ENCODE data around the gene MAPK7. TPM values are rescaled to one million over a fixed set of nuclear protein-coding genes. Genes with fewer than 3 reads are reported as not detected.

Gene MAPK7
- total RNA-seq, 3 donors from 2014 or later = 10.9 to 12.7 (median 12.1) TPM

- no peaks in the 10 kb centered on the region for H3K9me3 Mint-ChIP-seq
- no peak overlapping the region for H3K4me3 Mint-ChIP-seq
- ATAC-seq (peak; percentile 80 to 85), DNase-seq (peak; percentile 62)
- H3K36me3 Mint-ChIP-seq (ENCODE audit: insufficient read depth) = no peaks in the 10 kb centered on the region
- no peaks in the 10 kb centered on the region for H3K4me1 Mint-ChIP-seq (ENCODE audit: low read depth)
- H3K27me3 Mint-ChIP-seq (ENCODE audit: low read depth) = peaks cover 18% of the 10 kb centered on the region
Observed at GRCh38 chr17:19338031-19338990, 40.0 kb upstream of the MAPK7 start.

DNA sequence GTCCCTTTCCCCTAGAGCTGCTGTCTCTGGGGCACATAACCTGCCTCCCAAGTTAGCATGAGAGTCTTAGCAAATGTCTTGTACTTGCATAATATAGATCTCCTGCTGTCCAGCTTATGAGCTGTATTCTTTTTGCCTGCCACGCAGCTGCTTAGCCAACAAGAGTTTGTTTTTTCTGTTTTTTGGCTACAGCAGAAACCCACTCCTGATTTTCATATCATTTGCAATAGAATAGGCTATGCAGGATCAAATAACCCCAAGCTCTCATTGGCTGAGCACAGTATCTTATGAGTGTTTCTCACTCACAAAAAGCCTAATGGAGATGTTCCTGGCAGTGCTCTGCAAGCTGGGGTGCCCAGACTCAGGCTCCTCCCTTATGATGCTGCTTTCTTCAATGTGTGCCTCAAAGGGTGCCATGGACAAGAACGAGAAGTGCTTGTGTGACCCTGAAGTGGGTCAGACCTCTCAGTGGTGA, 38.9 kb upstream of the MAPK7 start:
- Mint-ChIP-seq H3K9me3 (no peaks in the 10 kb centered on the region), H3K36me3 (ENCODE audit: insufficient read depth) (no peaks in the 10 kb centered on the region), H3K4me1 (ENCODE audit: low read depth) (no peaks in the 10 kb centered on the region), H3K27me3 (ENCODE audit: low read depth) (peaks cover 18% of the 10 kb centered on the region), H3K4me3 (no peak overlapping the region)
- ATAC-seq (no peak), DNase-seq (no peak)

GRCh38 chr17:19341211-19341631, 37.1 kb upstream of the MAPK7 start:
- no peak for ATAC-seq
- H3K36me3 Mint-ChIP-seq (ENCODE audit: insufficient read depth) = no peaks in the 10 kb centered on the region
- H3K4me3 Mint-ChIP-seq = no peak overlapping the region
- H3K4me1 Mint-ChIP-seq (ENCODE audit: low read depth) = no peaks in the 10 kb centered on the region
- no peak for DNase-seq
- peaks cover 18% of the 10 kb centered on the region for H3K27me3 Mint-ChIP-seq (ENCODE audit: low read depth)
- no peaks in the 10 kb centered on the region for H3K9me3 Mint-ChIP-seq

- H3K4me1 Mint-ChIP-seq (ENCODE audit: low read depth) = no peaks in the 10 kb centered on the region
- H3K9me3 Mint-ChIP-seq = no peaks in the 10 kb centered on the region
- H3K27me3 Mint-ChIP-seq (ENCODE audit: low read depth) = peaks cover 17% of the 10 kb centered on the region
- no peak overlapping the region for H3K4me3 Mint-ChIP-seq
- no peak for DNase-seq
- H3K36me3 Mint-ChIP-seq (ENCODE audit: insufficient read depth) = no peaks in the 10 kb centered on the region
- ATAC-seq = no peak
Observed at GRCh38 chr17:19341641-19342610, 36.4 kb upstream of the MAPK7 start.

GRCh38 chr17:19342611-19343255, 35.6 kb upstream of the MAPK7 start:
- Mint-ChIP-seq H3K4me1 (ENCODE audit: low read depth) (no peaks in the 10 kb centered on the region), H3K9me3 (no peaks in the 10 kb centered on the region), H3K4me3 (no peak overlapping the region), H3K36me3 (ENCODE audit: insufficient read depth) (no peaks in the 10 kb centered on the region), H3K27me3 (ENCODE audit: low read depth) (peaks cover 11% of the 10 kb centered on the region)
- ATAC-seq (no peak), DNase-seq (no peak)

GRCh38 chr17:19343256-19343630, 35.1 kb upstream of the MAPK7 start:
- Mint-ChIP-seq H3K27me3 (ENCODE audit: low read depth) (peaks cover 11% of the 10 kb centered on the region), H3K4me1 (ENCODE audit: low read depth) (no peaks in the 10 kb centered on the region), H3K36me3 (ENCODE audit: insufficient read depth) (no peaks in the 10 kb centered on the region), H3K9me3 (no peaks in the 10 kb centered on the region), H3K4me3 (no peak overlapping the region)
- DNase-seq (no peak), ATAC-seq (no peak)

- H3K36me3 Mint-ChIP-seq (ENCODE audit: insufficient read depth) = no peaks in the 10 kb centered on the region
- H3K4me3 Mint-ChIP-seq = no peak overlapping the region
- H3K4me1 Mint-ChIP-seq (ENCODE audit: low read depth) = no peaks in the 10 kb centered on the region
- ATAC-seq (no peak), DNase-seq (no peak)
- H3K9me3 Mint-ChIP-seq = no peaks in the 10 kb centered on the region
- H3K27me3 Mint-ChIP-seq (ENCODE audit: low read depth) = peaks cover 11% of the 10 kb centered on the region
Observed at GRCh38 chr17:19343671-19344151, 34.6 kb upstream of the MAPK7 start.

GRCh38 chr17:19344311-19345066, 33.8 kb upstream of the MAPK7 start:
- H3K27me3 Mint-ChIP-seq (ENCODE audit: low read depth) = peaks cover 11% of the 10 kb centered on the region
- H3K36me3 Mint-ChIP-seq (ENCODE audit: insufficient read depth) = no peaks in the 10 kb centered on the region
- ATAC-seq (no peak), DNase-seq (no peak)
- H3K4me1 Mint-ChIP-seq (ENCODE audit: low read depth) = no peaks in the 10 kb centered on the region
- no peaks in the 10 kb centered on the region for H3K9me3 Mint-ChIP-seq
- no peak overlapping the region for H3K4me3 Mint-ChIP-seq

GRCh38 chr17:19345067-19345460, 33.2 kb upstream of the MAPK7 start:
- H3K4me1 Mint-ChIP-seq (ENCODE audit: low read depth) = no peaks in the 10 kb centered on the region
- no peak for ATAC-seq
- DNase-seq = no peak
- H3K9me3 Mint-ChIP-seq = no peaks in the 10 kb centered on the region
- H3K27me3 Mint-ChIP-seq (ENCODE audit: low read depth) = peaks cover 9% of the 10 kb centered on the region
- no peak overlapping the region for H3K4me3 Mint-ChIP-seq
- H3K36me3 Mint-ChIP-seq (ENCODE audit: insufficient read depth) = no peaks in the 10 kb centered on the region

GRCh38 chr17:19345486-19346350, 32.6 kb upstream of the MAPK7 start:
- peaks cover 9% of the 10 kb centered on the region for H3K27me3 Mint-ChIP-seq (ENCODE audit: low read depth)
- DNase-seq (no peak), ATAC-seq (no peak)
- H3K4me3 Mint-ChIP-seq = no peak overlapping the region
- no peaks in the 10 kb centered on the region for H3K4me1 Mint-ChIP-seq (ENCODE audit: low read depth)
- H3K36me3 Mint-ChIP-seq (ENCODE audit: insufficient read depth) = no peaks in the 10 kb centered on the region
- H3K9me3 Mint-ChIP-seq = no peaks in the 10 kb centered on the region

DNA sequence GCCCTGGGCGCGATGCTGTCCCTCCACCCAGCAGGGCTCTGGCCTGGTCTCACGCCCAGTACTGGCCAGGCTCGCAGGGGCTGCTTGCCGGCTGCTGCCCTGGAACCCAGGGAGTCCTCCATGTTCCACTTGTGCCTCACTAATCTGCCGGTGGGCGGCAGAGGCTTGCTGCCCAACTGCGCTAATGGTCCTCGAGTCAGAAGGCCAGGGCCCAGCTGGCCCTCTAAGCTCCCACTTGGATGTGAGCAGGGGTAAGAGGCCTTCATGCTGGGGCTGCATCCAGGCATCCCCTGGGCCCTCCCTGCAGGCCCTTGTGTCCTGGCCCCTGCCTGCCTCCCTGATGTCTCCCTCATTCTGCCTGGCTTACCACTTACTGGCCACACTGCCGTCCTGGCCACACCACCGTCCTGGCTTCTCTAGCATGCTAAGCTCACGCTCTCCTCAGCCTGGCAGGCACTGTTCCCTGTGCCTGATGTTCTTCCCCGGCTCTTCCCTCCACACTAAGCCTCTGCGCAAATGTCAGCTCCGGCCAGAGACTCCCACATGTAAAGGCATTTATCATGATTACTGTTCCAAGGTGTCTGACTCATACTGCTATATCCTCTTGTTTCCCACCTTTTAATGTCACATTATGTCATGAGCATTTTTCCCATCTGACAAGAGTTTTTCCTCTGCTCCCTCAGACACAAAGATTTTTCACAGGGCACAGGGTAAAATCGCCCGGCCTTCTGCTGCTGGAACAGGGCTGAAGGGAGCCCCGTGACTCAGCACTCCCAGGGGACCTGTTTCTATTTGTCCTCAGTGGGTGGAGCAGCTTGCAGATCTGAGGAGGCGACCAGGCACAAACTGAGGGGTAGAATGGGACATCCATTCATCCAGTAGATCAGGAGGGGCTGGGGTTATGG, 31.7 kb upstream of the MAPK7 start:
- Mint-ChIP-seq H3K36me3 (ENCODE audit: insufficient read depth) (no peaks in the 10 kb centered on the region), H3K4me1 (ENCODE audit: low read depth) (no peaks in the 10 kb centered on the region), H3K9me3 (no peaks in the 10 kb centered on the region), H3K4me3 (no peak overlapping the region), H3K27me3 (ENCODE audit: low read depth) (peaks cover 5% of the 10 kb centered on the region)
- ATAC-seq (no peak), DNase-seq (no peak)

All from activated T-cell treated with anti-CD3 and anti-CD28 coated beads, Interleukin-2, amount 50 U/mL, for 4 hours (primary cell).